GM21576 (cell line): ENCODE measurements around the gene DNAJC3.
"Not testable (repeated sequence)": the region's sequence is repeated elsewhere in the genome, so short reads cannot be mapped to it uniquely, and the experiment has no call there.

Source experiments
- ATAC-seq: cut with Tn5 transposase; IDR thresholded peaks from one replicate; pipeline ENCODE4 v1.9.1; 2021; ENCODE audit warnings: mild to moderate bottlenecking, moderate library complexity; ENCODE audit not compliant: unreplicated experiment

The DNAJC3 gene

GRCh38 chr13:95671597-95671996, 5.3 kb upstream of the DNAJC3 start:
- ATAC-seq = no peak

GRCh38 chr13:95676105-95676761, 706 bp upstream of the DNAJC3 start:
- ATAC-seq = peak; percentile 14

GRCh38 chr13:95677564-95678266, 776 bp downstream of the DNAJC3 start:
- no peak for ATAC-seq

- no peak for ATAC-seq
Measured at GRCh38 chr13:95678967-95679366, 2.0 kb downstream of the DNAJC3 start.

- no peak for ATAC-seq
Measured at GRCh38 chr13:95679722-95680121, 2.8 kb downstream of the DNAJC3 start.

- no peak for ATAC-seq
Measured at GRCh38 chr13:95684418-95684817, 7.5 kb downstream of the DNAJC3 start.

- not testable (repeated sequence) for ATAC-seq
Measured at GRCh38 chr13:95684960-95685359, 8.0 kb downstream of the DNAJC3 start.

- no peak for ATAC-seq
Measured at GRCh38 chr13:95689582-95689926, 12.6 kb downstream of the DNAJC3 start.

- not testable (repeated sequence) for ATAC-seq
Measured at GRCh38 chr13:95690986-95691385, 14.0 kb downstream of the DNAJC3 start.

GRCh38 chr13:95697052-95697680, 20.2 kb downstream of the DNAJC3 start:
- ATAC-seq = no peak

GRCh38 chr13:95698047-95698749, 21.3 kb downstream of the DNAJC3 start:
- ATAC-seq = no peak

GRCh38 chr13:95703576-95703975, 26.6 kb downstream of the DNAJC3 start:
- ATAC-seq = no peak

- ATAC-seq = no peak
Measured at GRCh38 chr13:95704510-95704909, 27.6 kb downstream of the DNAJC3 start.

- ATAC-seq = no peak
Measured at GRCh38 chr13:95706356-95706755, 29.4 kb downstream of the DNAJC3 start.

GRCh38 chr13:95707035-95707434, 30.1 kb downstream of the DNAJC3 start:
- ATAC-seq = no peak

- ATAC-seq = no peak
Measured at GRCh38 chr13:95707442-95708390, 30.8 kb downstream of the DNAJC3 start.

GRCh38 chr13:95708391-95708774, 31.4 kb downstream of the DNAJC3 start:
- no peak for ATAC-seq

GRCh38 chr13:95708811-95709500, 32.0 kb downstream of the DNAJC3 start:
- ATAC-seq = no peak

GRCh38 chr13:95710313-95710712, 33.4 kb downstream of the DNAJC3 start:
- no peak for ATAC-seq

GRCh38 chr13:95712846-95713245, 35.9 kb downstream of the DNAJC3 start:
- not testable (repeated sequence) for ATAC-seq
